ENCODE measurements around the gene CTDSP2.
"Not testable (repeated sequence)": the region's sequence is repeated elsewhere in the genome, so short reads cannot be mapped to it uniquely, and the experiment has no call there.

CTDSP2 gene

GRCh38 chr12:57832966-57833365, 13.6 kb downstream of the CTDSP2 start:
- DNase-seq, result peak; percentile 66

DNA sequence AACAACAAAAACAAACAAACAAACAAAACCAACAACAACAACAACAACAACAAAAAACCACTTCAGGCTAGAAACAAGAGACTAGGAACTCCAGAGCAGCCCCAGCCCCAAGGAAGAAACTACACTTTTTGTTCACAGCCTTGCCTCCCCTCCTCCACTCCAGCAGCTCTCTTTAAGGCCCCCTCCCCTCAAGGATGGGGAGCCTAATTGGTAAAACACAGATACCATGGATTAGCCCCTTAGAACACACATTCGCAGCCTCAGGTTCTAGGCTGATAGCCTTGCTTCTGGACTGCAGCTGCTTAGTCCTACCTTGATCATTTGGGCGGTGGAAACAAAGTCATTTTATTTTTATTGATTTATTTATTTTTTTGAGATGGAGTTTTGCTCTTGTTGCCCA, 16.1 kb downstream of the CTDSP2 start:
- DNase-seq, result no peak

GRCh38 chr12:57829025-57829777, 17.3 kb downstream of the CTDSP2 start:
- DNase-seq, result no peak

DNA sequence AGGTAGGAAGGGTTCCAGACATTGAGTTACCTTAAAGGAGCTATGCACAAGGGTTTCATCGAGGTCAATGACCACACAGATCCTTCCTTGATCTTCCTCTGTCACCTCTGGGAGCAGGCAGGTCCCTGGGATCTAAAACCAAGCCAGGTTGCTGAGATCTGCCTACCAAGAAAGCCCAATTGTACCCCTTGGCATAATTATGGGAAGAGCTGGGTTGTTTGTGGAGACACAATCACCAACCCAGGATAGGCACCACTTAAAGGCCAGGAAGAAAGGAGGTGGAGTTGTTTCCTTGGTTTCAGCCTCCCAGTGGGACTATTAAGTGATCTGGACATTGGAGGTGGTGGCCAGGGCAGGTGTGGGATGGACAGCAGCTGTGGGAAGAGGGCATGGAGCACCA, 19.6 kb downstream of the CTDSP2 start:
- DNase-seq, result no peak

DNA sequence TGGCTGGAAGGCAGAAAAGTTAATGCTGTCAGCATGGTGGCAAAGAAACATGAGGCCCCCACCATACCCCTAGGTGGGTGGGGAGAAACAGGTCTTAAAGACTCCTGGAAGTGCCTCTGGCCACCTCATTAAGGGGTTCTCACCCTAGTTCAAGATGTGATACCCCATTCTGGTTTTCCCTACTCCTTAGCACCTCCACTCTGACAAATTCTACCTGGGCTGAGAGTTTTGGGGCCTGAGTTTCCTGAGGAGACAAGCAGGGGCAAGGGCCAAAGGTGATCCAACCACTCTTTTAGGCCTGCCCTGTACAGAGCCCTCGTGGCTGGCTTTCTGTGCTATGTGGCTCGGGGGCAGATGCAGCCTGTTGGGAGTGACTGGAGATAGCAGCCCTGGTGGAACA, 20.1 kb downstream of the CTDSP2 start:
- no peak for DNase-seq

DNA sequence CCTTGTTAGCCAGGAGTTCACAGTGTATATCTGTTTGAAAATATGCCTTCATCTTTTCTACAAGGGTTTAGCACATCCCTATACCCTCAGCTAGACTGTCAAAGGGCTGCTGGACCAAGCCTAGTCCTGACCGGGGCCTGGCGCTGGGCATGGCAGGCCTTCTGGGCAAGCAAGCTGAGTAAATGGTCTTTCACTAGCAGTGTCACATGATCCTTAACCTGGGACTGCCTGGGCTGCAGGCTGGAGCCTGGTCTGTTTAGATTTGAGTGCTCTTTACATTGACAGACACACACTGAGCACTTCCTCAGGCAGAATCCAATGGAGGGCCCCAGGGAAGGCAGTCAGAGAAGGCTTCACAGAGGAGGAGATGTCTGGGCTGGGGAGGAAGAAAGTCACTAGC, 21.1 kb downstream of the CTDSP2 start:
- DNase-seq, result no peak

GRCh38 chr12:57823908-57824640, 22.5 kb downstream of the CTDSP2 start:
- DNase-seq, result no peak

DNA sequence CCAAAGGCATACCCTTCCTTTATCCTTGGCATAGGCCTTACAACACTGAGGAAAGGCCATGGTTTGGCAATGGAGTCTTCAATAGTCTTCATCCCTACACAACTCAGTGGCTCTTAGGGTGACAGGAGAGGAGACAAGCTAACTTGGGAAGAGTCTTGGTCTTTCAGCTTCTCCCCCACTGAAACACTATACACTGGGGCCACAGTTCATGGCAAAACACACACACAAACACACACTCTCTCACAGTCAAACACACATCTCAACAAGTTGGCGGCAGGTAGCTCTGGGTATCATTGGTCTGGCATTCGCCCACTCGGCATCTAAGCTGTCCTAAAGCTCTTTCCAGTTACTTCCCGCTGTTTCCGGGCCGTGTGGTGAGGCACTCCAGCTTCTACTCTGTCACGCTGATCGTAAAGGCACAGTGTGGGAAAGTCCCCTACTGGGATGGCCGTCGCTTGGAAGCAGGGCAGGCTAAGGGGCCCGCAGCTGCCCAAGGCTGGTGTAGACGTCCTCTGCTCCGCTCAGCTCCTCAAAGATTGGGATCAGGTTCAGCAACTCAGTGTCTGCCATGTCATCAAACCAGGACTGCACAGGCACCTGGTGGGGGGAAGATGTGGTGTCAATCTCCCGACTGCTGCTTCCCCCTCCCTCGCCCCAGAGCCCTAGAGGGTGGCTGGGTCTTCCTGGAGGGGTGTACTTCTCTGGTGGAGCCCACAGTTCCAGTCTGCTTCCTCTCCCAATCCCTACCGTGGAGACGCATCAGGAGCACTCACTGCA, 23.2 kb downstream of the CTDSP2 start:
- DNase-seq, result no peak

DNA sequence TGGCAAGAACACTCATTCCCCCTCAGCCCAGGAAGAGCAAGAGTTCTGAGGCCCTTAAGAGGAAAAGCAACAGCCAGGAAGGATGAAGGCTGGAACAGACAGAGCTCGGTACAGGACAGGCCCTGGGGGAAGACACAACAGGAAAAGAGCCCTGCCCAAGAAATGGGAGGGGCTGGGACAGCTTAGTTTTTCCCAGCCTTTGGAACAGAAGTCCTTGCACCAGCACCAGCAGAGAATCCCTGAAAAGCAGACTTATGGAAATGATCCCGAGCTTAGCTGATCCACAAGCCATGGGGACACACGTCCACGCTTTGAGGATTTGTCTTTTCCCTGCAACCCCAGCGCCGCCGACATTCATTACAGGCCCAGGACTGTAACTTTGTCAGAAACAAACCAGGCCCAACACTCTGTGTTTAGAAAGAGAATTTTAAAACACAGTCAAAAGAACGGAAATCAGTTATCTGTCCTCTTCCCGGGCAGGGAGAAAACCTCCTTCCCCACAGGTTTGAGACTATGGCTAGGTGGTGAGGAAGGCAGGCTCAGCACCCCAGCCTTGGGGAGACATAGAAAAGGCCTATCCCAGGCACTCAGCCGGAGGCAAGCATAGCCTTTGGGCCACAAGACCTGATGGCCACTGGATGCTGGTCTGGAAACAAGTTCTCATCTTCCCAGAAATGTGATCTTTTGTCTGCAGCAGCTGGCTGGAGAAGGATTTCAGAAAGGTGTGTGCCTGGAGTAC, 24.0 kb downstream of the CTDSP2 start:
- DNase-seq, result no peak

DNA sequence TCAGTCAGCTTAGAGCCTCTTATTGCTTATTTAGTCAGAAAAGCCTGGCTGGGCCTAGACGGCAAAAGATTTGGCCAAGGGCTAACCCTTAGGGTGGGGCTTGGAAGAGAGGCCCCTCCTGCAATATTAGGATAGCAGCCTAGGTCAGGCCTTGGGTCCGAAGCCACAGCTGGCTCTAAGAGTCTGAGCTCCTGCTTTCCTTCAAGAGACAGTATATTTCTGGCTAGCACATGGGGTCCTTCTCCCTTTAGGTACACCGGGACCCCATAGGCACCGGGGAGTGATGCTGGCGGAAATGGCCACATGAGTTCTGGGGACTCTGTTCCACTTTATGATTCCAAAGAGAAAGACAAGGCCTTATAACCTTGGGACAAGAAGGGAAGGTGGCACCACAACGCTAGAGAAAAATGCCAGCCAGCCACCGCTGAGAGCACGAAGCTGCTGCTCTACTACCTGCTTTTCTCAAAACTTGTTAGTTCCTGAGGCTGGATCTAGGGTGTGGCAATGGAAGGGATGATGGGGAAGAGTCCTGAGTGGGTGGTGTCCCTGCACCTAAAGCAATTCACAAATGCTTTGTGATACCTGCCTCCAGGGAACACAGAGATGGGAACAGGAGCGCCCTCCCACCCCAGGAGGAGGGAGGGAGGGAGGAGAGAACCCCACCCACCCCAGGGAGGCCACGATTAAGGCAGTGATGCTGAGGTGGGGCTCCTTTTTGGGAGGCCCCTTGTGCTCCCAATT, 24.9 kb downstream of the CTDSP2 start:
- DNase-seq, result no peak

- not testable (repeated sequence) for DNase-seq
Measured at GRCh38 chr12:57821015-57821414, 25.5 kb downstream of the CTDSP2 start.

DNA sequence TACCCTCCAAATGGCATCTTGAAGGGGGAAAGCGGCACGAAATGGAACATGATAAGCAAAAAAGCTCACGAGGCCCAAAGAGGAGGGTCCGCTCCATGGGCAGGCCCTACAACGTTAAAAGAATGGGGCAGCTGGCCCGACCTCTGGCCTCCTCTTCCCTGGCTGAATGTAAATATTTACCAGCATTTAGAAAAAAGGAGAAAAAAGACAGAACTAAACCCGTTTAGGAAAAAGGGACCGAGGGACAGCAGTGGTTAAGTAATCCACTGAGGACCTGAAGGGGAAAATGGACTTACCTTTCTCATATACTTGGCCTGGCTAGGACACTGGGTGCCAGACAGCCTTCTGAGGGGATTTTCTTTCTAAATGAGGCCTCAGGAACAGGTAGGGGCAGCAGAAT, 26.4 kb downstream of the CTDSP2 start:
- DNase-seq, result not testable (repeated sequence)

- DNase-seq, result not testable (repeated sequence)
Measured at GRCh38 chr12:57817990-57818331, 28.6 kb downstream of the CTDSP2 start.

- no peak for DNase-seq
Measured at GRCh38 chr12:57817261-57817989, 29.1 kb downstream of the CTDSP2 start.

GRCh38 chr12:57816855-57817151, 29.7 kb downstream of the CTDSP2 start:
- DNase-seq, result no peak

- no peak for DNase-seq
Measured at GRCh38 chr12:57816001-57816854, 30.3 kb downstream of the CTDSP2 start.

GRCh38 chr12:57815177-57816000, 31.1 kb downstream of the CTDSP2 start:
- no peak for DNase-seq

DNA sequence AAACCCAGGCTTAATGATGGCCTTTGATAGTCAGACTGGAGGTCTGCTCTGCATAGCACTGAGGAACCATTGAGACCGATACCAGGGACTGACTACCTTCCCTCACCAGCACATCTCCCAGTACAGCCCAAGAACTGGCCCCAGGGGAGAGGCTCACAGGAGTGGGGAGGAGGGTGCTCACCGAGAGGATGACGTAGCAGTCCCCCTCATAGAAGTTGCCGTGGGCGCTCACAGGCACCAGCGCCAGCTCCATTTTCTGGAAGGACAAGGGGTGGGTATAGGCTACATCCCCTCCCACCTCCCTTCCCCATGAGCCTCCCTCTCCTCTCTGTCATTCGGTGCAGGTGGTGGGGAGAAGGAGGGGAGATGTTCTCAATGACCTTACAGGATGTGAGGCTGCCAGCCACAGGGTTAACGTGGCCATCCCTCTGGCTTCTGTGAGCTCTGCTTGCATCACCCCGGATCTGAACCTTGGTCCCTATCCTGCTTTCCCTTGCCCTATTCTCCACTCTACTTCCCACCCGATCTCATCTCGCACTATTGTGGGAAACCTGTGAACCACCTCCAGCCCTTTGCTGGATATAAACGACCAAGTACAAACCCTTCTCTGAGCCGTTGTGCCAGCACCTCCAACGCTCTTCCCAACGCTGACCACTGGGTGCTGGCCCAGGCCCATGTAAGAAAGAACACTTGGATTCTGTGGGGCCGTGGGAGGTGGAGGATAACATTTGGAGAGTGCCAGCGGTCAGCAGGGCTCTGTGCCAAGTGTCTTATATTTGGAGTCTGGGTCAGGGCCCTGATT, 32.4 kb downstream of the CTDSP2 start:
- DNase-seq, result no peak

Measured in EL (cell line).